PC-3 (cell line): Measurements from ENCODE around the gene MRGPRX2. TPM values are rescaled to one million over a fixed set of nuclear protein-coding genes. Genes with fewer than 3 reads are reported as not detected.

Experiments used
- ATAC-seq: fragments of 200-7000 bp; cut with Tn5 transposase; 2 replicates; pipeline ENCODE4 v1.9.1; 2020; ENCODE audit warnings: mild to moderate bottlenecking, moderate library complexity
- BruUV-seq: library from RNA; stranded (reverse); fragments of 400-500 nt; replicated peaks from 2 replicates; lab custom pipeline; 2021; lab: Mats Ljungman, UMichigan
- CTCF ChIA-PET: fragments of 300-600 bp; sonication (Branson Sonifier 250); formaldehyde crosslinking; loops from one replicate; lab custom pipeline; 2022; ENCODE audit warnings: antibody characterized with exemption; lab: Charles Lee
- POLR2A ChIA-PET: fragments of 300-600 bp; sonication (Branson Sonifier 250); formaldehyde crosslinking; loops from one replicate; lab custom pipeline; 2022; ENCODE audit warnings: antibody characterized with exemption; ENCODE audit not compliant: unreplicated experiment; lab: Charles Lee
- DNase-seq: peaks from one replicate; pipeline ENCODE4 v3.0.0-alpha.2; 2015
- H2AFZ ChIP-seq: fragments of 300-600 bp; sonication (generic); 2 replicates; pipeline ENCODE4 v1.6.0; 2016; ENCODE audit warnings: antibody characterized with exemption, low read length
- H3F3A ChIP-seq: fragments of 300-600 bp; sonication (generic); one replicate; pipeline ENCODE4 v1.6.0; 2017; ENCODE audit warnings: antibody characterized with exemption, low read length, control low read depth, mild to moderate bottlenecking; ENCODE audit not compliant: unreplicated experiment
- H3K27ac ChIP-seq: fragments of 300-600 bp; sonication (generic); 2 replicates; pipeline ENCODE4 v1.5.1; 2016; ENCODE audit warnings: mild to moderate bottlenecking, low read length
- H3K27me3 ChIP-seq: fragments of 300-600 bp; sonication (generic); 2 replicates; pipeline ENCODE4 v1.6.1; 2016; ENCODE audit warnings: low read length, mixed read lengths
- H3K36me3 ChIP-seq: fragments of 300-600 bp; sonication (generic); 2 replicates; pipeline ENCODE4 v1.6.1; 2016; ENCODE audit warnings: low read depth, mixed run types, low read length, mixed read lengths
- H3K4me1 ChIP-seq: fragments of 300-600 bp; sonication (generic); 2 replicates; pipeline ENCODE4 v1.5.1; 2016; ENCODE audit warnings: low read length; ENCODE audit not compliant: insufficient read depth
- H3K4me2 ChIP-seq: fragments of 300-600 bp; sonication (generic); 2 replicates; pipeline ENCODE4 v1.6.0; 2016; ENCODE audit warnings: low read length
- H3K4me3 ChIP-seq: fragments of 300-600 bp; sonication (generic); 2 replicates; pipeline ENCODE4 v1.5.1; 2016; ENCODE audit warnings: mild to moderate bottlenecking, low read length, mixed read lengths
- H3K79me2 ChIP-seq: fragments of 300-600 bp; sonication (generic); 2 replicates; pipeline ENCODE4 v1.6.1; 2017; ENCODE audit warnings: low read length, mixed read lengths
- H3K9ac ChIP-seq: fragments of 300-600 bp; sonication (generic); 2 replicates; pipeline ENCODE4 v1.6.0; 2016; ENCODE audit warnings: mild to moderate bottlenecking, low read length
- H3K9me2 ChIP-seq: fragments of 300-600 bp; sonication (generic); replicated peaks from 2 replicates; pipeline ENCODE4 v1.6.1; 2016; ENCODE audit warnings: mixed run types, low read length, mixed read lengths
- H3K9me3 ChIP-seq: fragments of 300-600 bp; sonication (generic); 2 replicates; pipeline ENCODE4 v1.6.1; 2016; ENCODE audit warnings: low read length, mixed read lengths
- H4K20me1 ChIP-seq: fragments of 300-600 bp; sonication (generic); 2 replicates; pipeline ENCODE4 v1.6.1; 2016; ENCODE audit warnings: low read length, mixed read lengths
- CTCF ChIP-seq: fragments of 300-600 bp; sonication (generic); conservative IDR thresholded peaks from 2 replicates; pipeline ENCODE4 v1.5.1; 2017; ENCODE audit warnings: antibody characterized with exemption, low read depth, mild to moderate bottlenecking, low read length
- EZH2 ChIP-seq: fragments of 300-600 bp; sonication (generic); IDR thresholded peaks from one replicate; pipeline ENCODE4 v1.6.1; 2017; ENCODE audit warnings: antibody characterized with exemption, mild to moderate bottlenecking, low read length; ENCODE audit not compliant: unreplicated experiment
- EZH2phosphoT487 ChIP-seq: fragments of 300-600 bp; sonication (generic); IDR thresholded peaks from 2 replicates; pipeline ENCODE4 v1.6.1; 2018; ENCODE audit warnings: mild to moderate bottlenecking, antibody characterized with exemption, low read length, borderline replicate concordance
- intact Hi-C: fragments of 100-400 bp; cut with micrococcal nuclease; formaldehyde crosslinking; loops from 2 replicates; pipeline ENCODE4 v1.9.0; 2023
- total RNA-seq: library from RNA; depleted of rRNA; stranded (reverse); fragments of >200 nt; gene quantifications from 2 replicates; pipeline ENCODE4 v1.2.3, GENCODE V29; 2014

Gene MRGPRX2
- total RNA-seq, 1 experiment from 2014 or later, result not detected

GRCh38 chr11:19077965-19078364, 17.4 kb upstream of the MRGPRX2 start:
- no peaks in the 10 kb centered on the region for H3K9me3 ChIP-seq

GRCh38 chr11:19076744-19077589, 16.4 kb upstream of the MRGPRX2 start:
- Histone ChIP-seq H3K79me2 (no peaks in the 10 kb centered on the region), H4K20me1 (no peaks in the 10 kb centered on the region), H3K9ac (0 out of 2 replicates have a peak overlapping the region, but pooled peaks have one; percentile 20), H3K27ac (peak overlapping the region; percentile 35), H3K9me3 (no peaks in the 10 kb centered on the region), H3K36me3 (no peaks in the 10 kb centered on the region), H3K4me1 (peaks cover 52% of the 10 kb centered on the region), H3K4me3 (peak overlapping the region; percentile 45), H3F3A (peaks cover 4% of the 10 kb centered on the region), H2AFZ (peak overlapping the region; percentile 74), H3K4me2 (peak overlapping the region; percentile 73), H3K27me3 (no peaks in the 10 kb centered on the region), H3K9me2 (no peaks in the 10 kb centered on the region)
- ChIA-PET CTCF (interaction anchor here (0.6 to 1.3 kb wide), 6 partner anchors 11 to 278 kb away, joined by 3 to 7 read pairs (median 3); no protein-coding TSS in a partner anchor), POLR2A (interaction anchor here (0.6 kb wide), 2 partner anchors 11 to 162 kb away, joined by 3 to 5 read pairs; no protein-coding TSS in a partner anchor)
- intact Hi-C loops, result loop anchor here (1.0 to 10.0 kb wide), 3 partner anchors 40 to 165 kb away; partner anchors contain the start of genes E2F8 and ZDHHC13
- ATAC-seq (peak; percentile 41), DNase-seq (peak; percentile 75)
- BruUV-seq, result no TSS peak
- TF ChIP-seq CTCF (peak; percentile 94), EZH2phosphoT487 (no peak), EZH2 (no peak)

More at GRCh38 chr11:19077965-19078364, 17.4 kb upstream of the MRGPRX2 start:
- H3K4me3 ChIP-seq, result no peak overlapping the region
- H4K20me1 ChIP-seq, result no peaks in the 10 kb centered on the region
- H2AFZ ChIP-seq, result no peak overlapping the region
- H3K4me2 ChIP-seq, result peak overlapping the region; percentile 73
- no peaks in the 10 kb centered on the region for H3K79me2 ChIP-seq
- no TSS peak for BruUV-seq
- no peak for DNase-seq
- TF ChIP-seq EZH2 (no peak), CTCF (no peak), EZH2phosphoT487 (no peak)
- ATAC-seq, result no peak
- CTCF ChIA-PET, result no interaction called here
- no peaks in the 10 kb centered on the region for H3K9me2 ChIP-seq
- H3K36me3 ChIP-seq, result no peaks in the 10 kb centered on the region
- H3K27me3 ChIP-seq, result no peaks in the 10 kb centered on the region
- H3K9ac ChIP-seq, result no peak overlapping the region
- H3F3A ChIP-seq, result peaks cover 4% of the 10 kb centered on the region
- peak overlapping the region; percentile 35; the same call in 1 of the 2 replicates for H3K27ac ChIP-seq
- H3K4me1 ChIP-seq, result peaks cover 43% of the 10 kb centered on the region
- POLR2A ChIA-PET, result interaction anchor here (0.5 to 0.7 kb wide), 2 partner anchors 12 to 894 kb away, joined by 3 to 6 read pairs; no protein-coding TSS in a partner anchor
- intact Hi-C loops, result loop anchor here (1.0 to 10.0 kb wide), 3 partner anchors 39 to 164 kb away; partner anchors contain the start of genes E2F8 and ZDHHC13
